Endothelial cell (in vitro differentiated cells): ENCODE data around the gene FIBCD1. TPM values are rescaled to one million over a fixed set of nuclear protein-coding genes. Genes with fewer than 3 reads are reported as not detected.
A peak's percentile ranks its signal among the peaks of the same experiment; 100 is the strongest.

ENCODE experiments used
- DNase-seq: peaks from one replicate; pipeline ENCODE4 v3.0.0; 2021; ENCODE audit warnings: low spot score
- H3K27ac Mint-ChIP-seq: one replicate; pipeline ENCODE4 v1.8.0; 2021; ENCODE audit warnings: mixed read lengths, inconsistent platforms; ENCODE audit not compliant: unreplicated experiment
- H3K27me3 Mint-ChIP-seq: one replicate; pipeline ENCODE4 v1.8.0; 2021; ENCODE audit warnings: mild to moderate bottlenecking, moderate library complexity, mixed read lengths, inconsistent platforms; ENCODE audit not compliant: unreplicated experiment
- H3K36me3 Mint-ChIP-seq: one replicate; pipeline ENCODE4 v1.8.0; 2021; ENCODE audit warnings: mild to moderate bottlenecking, low read depth, mixed read lengths, inconsistent platforms; ENCODE audit not compliant: unreplicated experiment
- H3K4me1 Mint-ChIP-seq: one replicate; pipeline ENCODE4 v1.8.0; 2021; ENCODE audit warnings: mild to moderate bottlenecking, mixed read lengths, inconsistent platforms; ENCODE audit not compliant: unreplicated experiment
- H3K4me3 Mint-ChIP-seq: one replicate; pipeline ENCODE4 v1.8.0; 2021; ENCODE audit warnings: mild to moderate bottlenecking, mixed read lengths, inconsistent platforms; ENCODE audit not compliant: unreplicated experiment
- H3K9me3 Mint-ChIP-seq: one replicate; pipeline ENCODE4 v1.8.0; 2021; ENCODE audit warnings: mixed read lengths, inconsistent platforms; ENCODE audit not compliant: unreplicated experiment
- CTCF ChIP-seq: fragments of 200-600 bp; sonication (generic); IDR thresholded peaks from one replicate; pipeline ENCODE4 v1.5.0; 2021; ENCODE audit warnings: antibody characterized with exemption; ENCODE audit not compliant: unreplicated experiment
- total RNA-seq: library from RNA; stranded (reverse); fragmentation: NEBNext Ultra II Directional; extraction: Animal tissue kit (Norgen Biotek cat#: 25700); gene quantifications from one replicate; pipeline ENCODE4 v1.2.1, GENCODE V29; 2021; ENCODE audit not compliant: unreplicated experiment

FIBCD1 gene
- total RNA-seq, 1 donor from 2014 or later = 0.33 TPM

- H3K4me3 Mint-ChIP-seq = peak overlapping the region; percentile 69
- no peak for DNase-seq
- no peak for TF ChIP-seq CTCF
- H3K27ac Mint-ChIP-seq = no peak overlapping the region
- peaks cover 31% of the 10 kb centered on the region for H3K36me3 Mint-ChIP-seq
- no peaks in the 10 kb centered on the region for H3K9me3 Mint-ChIP-seq
- H3K4me1 Mint-ChIP-seq = no peaks in the 10 kb centered on the region
- peaks cover 12% of the 10 kb centered on the region for H3K27me3 Mint-ChIP-seq
Observed at GRCh38 chr9:130887494-130888144, 51.4 kb downstream of the FIBCD1 start.

GRCh38 chr9:130886981-130887380 is 52.1 kb downstream of the FIBCD1 start:
- H3K4me1 Mint-ChIP-seq = no peaks in the 10 kb centered on the region
- peak overlapping the region; percentile 69 for H3K4me3 Mint-ChIP-seq
- DNase-seq = no peak
- peaks cover 27% of the 10 kb centered on the region for H3K36me3 Mint-ChIP-seq
- no peak for TF ChIP-seq CTCF
- H3K27ac Mint-ChIP-seq = peak overlapping the region; percentile 36
- H3K9me3 Mint-ChIP-seq = no peaks in the 10 kb centered on the region
- H3K27me3 Mint-ChIP-seq = peaks cover 9% of the 10 kb centered on the region

- Mint-ChIP-seq H3K36me3 (peaks cover 32% of the 10 kb centered on the region), H3K4me3 (no peak overlapping the region), H3K9me3 (no peaks in the 10 kb centered on the region), H3K27ac (no peak overlapping the region), H3K27me3 (peaks cover 9% of the 10 kb centered on the region), H3K4me1 (no peaks in the 10 kb centered on the region)
- DNase-seq = no peak
- no peak for TF ChIP-seq CTCF
Observed at GRCh38 chr9:130885484-130886375, 53.3 kb downstream of the FIBCD1 start.

GRCh38 chr9:130884542-130885483 is 54.2 kb downstream of the FIBCD1 start:
- DNase-seq = no peak
- Mint-ChIP-seq H3K4me1 (no peaks in the 10 kb centered on the region), H3K27ac (no peak overlapping the region), H3K4me3 (no peak overlapping the region), H3K27me3 (peaks cover 9% of the 10 kb centered on the region), H3K36me3 (peaks cover 31% of the 10 kb centered on the region), H3K9me3 (no peaks in the 10 kb centered on the region)
- TF ChIP-seq CTCF = no peak
